ENCODE results near the gene ARL6IP5. TPM values are rescaled to one million over a fixed set of nuclear protein-coding genes. Genes with fewer than 3 reads are reported as not detected.

The ARL6IP5 gene
- total RNA-seq, result 98.5 TPM

GRCh38 chr3:69084326-69085167 lies at the start of gene ARL6IP5:
Gene ARL6IP5 (plus strand): TSS chr3:69084937. CDS start chr3:69085048, 111 bp downstream.

GRCh38 chr3:69051756-69052471 lies 32.8 kb upstream of the ARL6IP5 start, which contains the start of gene TMF1:
Gene TMF1 (minus strand): TSS chr3:69052333. CDS start chr3:69052086, 247 bp downstream.

GRCh38 chr3:69080233-69080920 lies 4.4 kb upstream of the ARL6IP5 start, which contains the start of gene UBA3:
Gene UBA3 (minus strand): TSS chr3:69080365. CDS start chr3:69080353, 12 bp downstream.

GRCh38 chr3:69122403-69122802 lies 37.7 kb downstream of the ARL6IP5 start, which contains the start of gene LMOD3:
Gene LMOD3 (minus strand): TSS chr3:69122595. CDS start chr3:69122386, 209 bp downstream.

Small RNAs within 50 kb of the gene (small RNA-seq; reads per million reads assigned to genes)
- not detected for gene MIR3136

Other genes starting within 250 kb of the ARL6IP5 start
- 11.3 TPM for gene TAFA4, start 152.4 kb upstream of the ARL6IP5 start, total RNA-seq
- gene EOGT, start 71.3 kb upstream of the ARL6IP5 start, total RNA-seq, result 15.5 TPM
- 40.1 TPM for gene TMF1, start 32.6 kb upstream of the ARL6IP5 start, total RNA-seq
- gene UBA3, start 4.6 kb upstream of the ARL6IP5 start, total RNA-seq, result 106 TPM
- gene LMOD3, start 37.7 kb downstream of the ARL6IP5 start, total RNA-seq, result 0.23 TPM